Measurements from ENCODE around the gene RARB.

The RARB gene

GRCh38 chr3:25473246-25473645, 45.2 kb downstream of the RARB start:
- no peak for DNase-seq

GRCh38 chr3:25474052-25474451, 46.0 kb downstream of the RARB start:
- no peak for DNase-seq

GRCh38 chr3:25476639-25477038, 48.6 kb downstream of the RARB start:
- DNase-seq = no peak

- DNase-seq = no peak
These were observed 50.2 kb downstream of the RARB start for GRCh38 chr3:25478211-25478757.

GRCh38 chr3:25478964-25479726, 51.1 kb downstream of the RARB start:
- no peak for DNase-seq

GRCh38 chr3:25479727-25480010, 51.6 kb downstream of the RARB start:
- DNase-seq = no peak

- DNase-seq = no peak
These were observed 52.7 kb downstream of the RARB start for GRCh38 chr3:25480811-25481210.

GRCh38 chr3:25481386-25481785, 53.3 kb downstream of the RARB start:
- DNase-seq = no peak

GRCh38 chr3:25483456-25483855, 55.4 kb downstream of the RARB start:
- DNase-seq = no peak

GRCh38 chr3:25485673-25486072, 57.6 kb downstream of the RARB start:
- DNase-seq = no peak

- DNase-seq = no peak
These were observed 58.9 kb downstream of the RARB start for GRCh38 chr3:25486932-25487331.

GRCh38 chr3:25489858-25490593, 62.0 kb downstream of the RARB start:
- no peak for DNase-seq

GRCh38 chr3:25493246-25493645, 65.2 kb downstream of the RARB start:
- no peak for DNase-seq

- no peak for DNase-seq
These were observed 65.7 kb downstream of the RARB start for GRCh38 chr3:25493786-25494185.

- no peak for DNase-seq
These were observed 67.2 kb downstream of the RARB start for GRCh38 chr3:25495304-25495703.

- no peak for DNase-seq
These were observed 67.7 kb downstream of the RARB start for GRCh38 chr3:25495726-25496253.

- DNase-seq = no peak
These were observed 69.0 kb downstream of the RARB start for GRCh38 chr3:25497096-25497495.

- DNase-seq = no peak
These were observed 72.7 kb downstream of the RARB start for GRCh38 chr3:25500706-25501210.

GRCh38 chr3:25502233-25502632, 74.2 kb downstream of the RARB start:
- no peak for DNase-seq

- no peak for DNase-seq
These were observed 75.8 kb downstream of the RARB start for GRCh38 chr3:25503898-25504301.

- DNase-seq = no peak
These were observed 77.5 kb downstream of the RARB start for GRCh38 chr3:25505581-25505980.

GRCh38 chr3:25507811-25508210, 79.7 kb downstream of the RARB start:
- no peak for DNase-seq

- no peak for DNase-seq
These were observed 80.4 kb downstream of the RARB start for GRCh38 chr3:25508433-25508832.

- no peak for DNase-seq
These were observed 80.8 kb downstream of the RARB start for GRCh38 chr3:25508901-25509300.

Measured in NCI-H187 (cell line).